Activated CD8-positive, alpha-beta memory T cell treated with anti-CD3 and anti-CD28 coated beads, Interleukin-2, amount 50 U/mL, for 24 hours (primary cell): ENCODE results near the gene NPAS3.

Source experiments
- DNase-seq: peaks from one replicate; pipeline ENCODE4 v3.0.0-alpha.2; 2020; ENCODE audit errors: extremely low read depth

The NPAS3 gene

DNA sequence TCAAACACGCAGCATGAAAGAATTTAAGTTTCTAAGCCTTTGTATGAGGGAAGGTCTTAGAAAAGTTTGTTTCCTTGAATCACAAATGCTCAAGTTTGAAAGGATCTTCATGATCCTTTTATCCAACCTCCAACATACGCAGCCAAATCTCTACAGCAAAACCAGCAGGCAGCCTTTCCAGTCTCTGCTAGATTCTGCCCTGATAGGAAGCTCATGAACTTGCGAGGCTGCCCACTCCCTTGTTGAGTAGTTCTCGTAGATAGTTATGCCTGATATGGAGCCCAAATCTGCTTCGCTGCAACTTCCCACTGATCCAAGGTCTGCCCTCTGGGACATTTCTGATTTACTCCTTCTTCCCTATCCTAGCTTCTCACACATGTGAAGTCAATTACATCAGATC lies 739.3 kb downstream of the NPAS3 start:
- no peak for DNase-seq

DNA sequence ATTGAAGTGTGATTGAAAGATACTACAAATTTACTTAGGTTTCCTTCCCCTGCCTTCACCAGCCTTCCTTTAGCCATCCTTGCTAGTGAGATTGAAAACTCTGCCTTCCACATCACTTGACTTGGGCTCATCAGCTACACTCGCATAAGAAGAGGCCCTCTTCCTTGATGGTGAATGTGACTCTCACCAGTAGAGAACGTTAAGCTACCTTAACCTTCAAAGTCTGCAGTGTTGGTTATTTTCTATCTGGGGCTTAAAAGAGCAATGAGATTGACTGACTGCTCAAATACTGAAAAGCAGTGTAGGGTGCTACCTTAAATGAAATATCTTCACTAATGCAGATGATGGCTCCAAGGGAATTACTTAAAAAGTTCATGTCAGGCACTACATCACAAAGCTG lies 740.3 kb downstream of the NPAS3 start:
- no peak for DNase-seq

DNA sequence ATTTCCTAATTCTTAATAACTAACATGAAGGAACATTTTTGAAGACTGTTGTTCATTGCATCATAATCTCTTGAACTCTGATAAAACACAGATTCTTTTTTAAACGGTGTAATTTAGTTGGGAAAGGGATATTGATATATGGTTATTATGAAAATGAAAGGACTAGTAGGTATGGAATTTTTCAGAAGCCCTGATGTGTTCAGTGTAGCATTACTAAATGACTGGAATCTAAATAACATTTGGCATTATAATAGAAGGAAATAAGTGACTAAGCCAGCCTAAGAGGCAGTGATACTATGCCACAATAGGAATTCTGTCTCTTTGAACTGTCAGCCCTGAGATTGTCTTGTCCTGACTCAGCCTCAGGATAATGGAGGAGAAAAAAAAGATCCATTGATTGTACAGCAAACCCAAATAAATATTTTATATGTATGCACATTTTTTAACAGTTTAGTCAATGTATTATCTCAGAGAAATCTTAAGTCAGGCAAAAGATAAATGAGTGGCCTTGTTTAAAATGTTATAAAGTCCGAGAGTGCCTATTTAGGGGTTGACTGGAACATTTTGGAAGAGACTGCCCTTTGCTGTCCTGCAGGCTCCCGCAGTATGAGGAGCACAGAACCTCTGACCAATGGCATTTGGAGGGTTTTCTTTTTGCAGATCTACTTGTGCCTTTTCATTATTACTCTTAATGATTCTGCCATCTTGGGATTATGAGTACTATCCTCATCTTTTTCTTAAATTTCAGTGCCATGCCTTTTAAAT lies 741.0 kb downstream of the NPAS3 start:
- DNase-seq: no peak

DNA sequence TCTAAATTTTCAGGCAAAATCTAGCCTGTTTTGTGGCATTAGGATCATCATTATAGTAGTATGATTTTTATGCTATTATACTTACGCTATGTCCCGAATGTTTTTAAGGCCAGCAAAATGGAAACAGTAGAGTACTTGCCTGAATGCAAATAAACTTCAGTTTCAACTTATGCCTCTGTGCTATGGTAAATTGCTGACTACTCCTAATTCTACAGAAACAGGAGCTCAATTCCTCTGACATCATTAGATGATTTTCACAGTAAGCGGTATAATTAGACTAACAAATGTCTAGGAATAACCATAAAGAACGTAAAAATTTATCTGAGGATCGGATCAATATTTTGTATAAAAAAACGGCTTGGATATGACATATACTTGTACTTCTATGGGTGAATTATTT lies 742.2 kb downstream of the NPAS3 start:
- no peak for DNase-seq

DNA sequence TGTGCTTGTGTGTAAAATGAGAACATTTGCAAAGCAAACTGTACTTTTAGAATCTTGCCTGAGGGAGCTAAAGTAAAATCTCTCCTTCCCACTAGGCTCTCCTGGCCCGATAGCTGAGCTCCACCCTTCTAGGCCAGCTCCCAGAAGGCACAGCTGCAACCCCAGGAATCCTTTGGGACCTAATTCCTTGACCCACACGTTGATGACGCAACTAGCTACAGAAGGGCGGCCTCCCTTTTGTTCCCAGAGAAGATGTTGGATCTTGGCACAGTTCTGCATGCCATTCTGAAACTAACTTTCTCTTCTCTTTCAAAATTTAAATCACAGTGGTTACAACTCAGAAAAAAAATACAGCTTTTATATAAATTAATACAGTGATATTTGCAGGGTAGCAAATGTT lies 744.1 kb downstream of the NPAS3 start:
- no peak for DNase-seq

DNA sequence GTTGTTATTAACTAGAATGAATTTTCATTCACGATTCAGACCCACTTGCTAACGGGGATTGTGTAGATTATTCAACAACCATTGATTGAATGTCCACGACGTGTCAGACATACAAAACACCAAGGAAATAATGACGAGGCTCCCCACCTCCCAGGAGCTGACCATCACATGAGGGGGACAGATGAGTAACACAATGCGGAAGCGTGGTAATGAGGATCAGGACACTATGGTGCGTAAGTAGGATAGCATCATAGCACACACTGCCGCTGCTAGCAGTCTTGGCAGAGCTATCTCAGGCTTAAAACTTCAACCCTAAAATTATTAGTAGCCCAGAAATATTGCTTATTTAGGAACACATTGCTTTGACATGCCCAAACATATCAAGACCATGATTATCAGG lies 746.3 kb downstream of the NPAS3 start:
- DNase-seq: no peak

DNA sequence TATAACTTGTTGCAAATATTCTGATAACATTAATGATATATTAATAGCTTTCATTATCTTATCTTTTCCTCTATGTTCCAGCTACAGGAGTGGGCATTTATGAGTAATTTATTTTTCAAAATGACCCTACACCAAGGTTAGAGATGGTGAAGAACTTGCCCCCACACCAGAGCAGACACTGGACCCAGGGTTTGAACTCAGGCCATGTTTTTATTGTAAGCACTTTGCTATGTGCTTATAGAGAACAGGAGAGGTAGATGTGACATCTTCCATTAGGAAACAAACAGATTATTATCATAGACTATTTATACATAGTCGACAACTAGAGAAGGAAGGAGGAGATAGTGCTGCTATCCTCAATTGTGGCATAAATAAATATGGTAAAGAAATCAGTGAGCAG lies 747.0 kb downstream of the NPAS3 start:
- no peak for DNase-seq

DNA sequence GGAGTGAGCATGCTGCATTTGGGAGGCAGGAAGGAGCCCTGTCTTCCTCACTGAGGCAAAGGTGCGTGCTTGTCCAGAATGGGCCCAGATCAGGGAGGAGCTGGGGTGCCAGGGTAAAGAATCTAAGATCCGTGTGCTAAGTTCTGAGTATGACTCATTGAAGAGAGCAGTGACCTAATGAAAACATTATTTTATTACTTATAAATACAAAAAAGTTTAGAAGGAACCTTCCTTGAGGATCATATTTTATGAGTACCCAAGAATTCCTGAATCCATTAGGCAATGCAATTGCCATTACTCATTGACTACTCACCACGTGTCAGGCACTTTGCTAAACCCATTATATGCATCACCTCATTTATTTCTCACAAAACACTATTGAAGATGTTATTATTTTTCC lies 747.5 kb downstream of the NPAS3 start:
- DNase-seq: no peak

DNA sequence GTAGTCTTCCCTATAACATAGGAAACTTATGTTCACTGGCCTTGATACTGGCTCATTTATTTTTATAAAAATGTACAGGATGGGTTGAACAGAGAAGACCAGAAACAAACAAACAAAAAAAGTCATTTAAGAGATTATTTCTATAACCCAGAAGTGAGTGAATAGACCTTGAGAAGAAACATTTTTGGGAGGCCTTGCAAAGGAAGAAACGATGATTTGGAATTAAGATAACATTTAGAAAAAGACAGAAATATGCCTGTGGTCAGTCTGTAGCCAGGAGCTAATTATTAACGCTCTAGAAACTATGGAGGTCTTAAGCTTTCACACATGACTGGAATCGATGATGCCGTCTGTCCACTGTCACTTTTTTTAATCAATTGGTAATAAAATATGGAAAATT lies 748.2 kb downstream of the NPAS3 start:
- no peak for DNase-seq

DNA sequence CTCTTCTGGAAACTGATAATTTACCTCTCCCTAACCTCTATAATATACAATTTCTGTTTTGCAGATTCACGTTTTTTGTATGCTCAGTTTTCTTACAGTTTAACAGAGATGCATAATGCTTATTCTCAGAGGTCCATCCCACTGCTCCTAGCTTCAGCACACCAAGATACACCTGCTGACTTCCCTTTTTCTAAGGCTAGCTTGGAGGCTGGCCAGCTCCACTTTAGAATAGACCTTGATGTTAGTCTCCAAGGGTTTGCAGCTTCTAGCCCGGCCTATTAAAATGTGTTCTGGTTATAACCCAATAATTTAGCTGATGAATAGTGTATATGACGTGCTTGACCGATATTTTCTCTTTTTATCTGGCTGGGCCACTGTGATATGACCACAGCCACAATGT lies 751.0 kb downstream of the NPAS3 start:
- no peak for DNase-seq

DNA sequence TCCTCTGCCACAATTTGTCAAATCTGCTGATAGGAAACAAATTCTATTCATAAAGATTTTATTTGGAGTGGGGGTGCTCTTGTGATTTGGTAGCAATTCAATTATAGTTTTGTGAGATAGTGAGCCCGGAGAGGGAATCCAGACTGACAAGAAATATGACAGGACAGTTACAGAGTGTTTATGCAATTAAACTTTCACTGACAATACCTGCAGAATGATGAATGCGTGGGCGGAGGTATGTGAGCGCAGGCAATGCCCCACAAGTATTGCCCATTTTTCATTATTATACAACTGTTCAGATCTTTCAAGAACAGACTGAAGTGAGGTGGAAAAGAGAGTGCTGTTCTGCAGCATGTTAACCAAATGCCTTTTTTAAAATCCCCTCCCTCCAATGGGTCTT lies 753.2 kb downstream of the NPAS3 start:
- DNase-seq: no peak

DNA sequence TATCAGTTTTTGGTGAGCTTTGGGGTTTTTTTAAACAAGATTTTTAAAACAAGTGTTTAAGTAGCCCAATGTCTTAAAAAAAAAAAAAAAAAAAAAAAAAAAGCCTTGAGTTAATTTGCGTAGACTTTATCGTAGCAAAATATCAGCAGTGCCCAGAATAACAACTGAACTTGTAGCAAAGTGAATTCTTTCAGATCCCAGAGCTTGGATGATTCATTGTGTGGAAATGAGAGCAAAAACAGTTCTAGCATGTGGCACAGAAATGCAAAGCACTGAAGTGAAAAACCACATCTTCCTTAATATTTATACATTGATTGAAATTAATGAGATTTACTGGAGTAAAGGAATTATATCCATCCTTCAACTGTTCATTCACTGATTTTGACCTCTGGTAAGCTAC lies 754.1 kb downstream of the NPAS3 start:
- no peak for DNase-seq

DNA sequence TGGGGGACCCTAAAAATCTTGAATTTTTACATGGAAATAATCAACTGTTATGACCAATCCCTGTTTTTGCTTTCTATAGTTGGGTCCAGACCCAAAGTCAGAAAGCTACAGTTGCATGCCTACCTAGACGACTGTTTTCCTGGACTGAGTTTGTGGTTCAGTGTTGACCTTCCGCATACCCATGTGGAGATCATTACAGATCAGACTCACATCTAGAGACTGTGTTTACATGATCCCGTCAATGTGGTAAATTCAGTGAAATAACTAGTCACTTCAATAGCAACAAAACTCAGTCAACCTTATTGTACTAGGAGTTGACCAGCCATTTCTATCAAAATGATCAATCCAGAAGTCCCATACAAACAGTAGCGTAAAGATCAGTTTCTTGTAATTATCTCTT lies 754.6 kb downstream of the NPAS3 start:
- no peak for DNase-seq

DNA sequence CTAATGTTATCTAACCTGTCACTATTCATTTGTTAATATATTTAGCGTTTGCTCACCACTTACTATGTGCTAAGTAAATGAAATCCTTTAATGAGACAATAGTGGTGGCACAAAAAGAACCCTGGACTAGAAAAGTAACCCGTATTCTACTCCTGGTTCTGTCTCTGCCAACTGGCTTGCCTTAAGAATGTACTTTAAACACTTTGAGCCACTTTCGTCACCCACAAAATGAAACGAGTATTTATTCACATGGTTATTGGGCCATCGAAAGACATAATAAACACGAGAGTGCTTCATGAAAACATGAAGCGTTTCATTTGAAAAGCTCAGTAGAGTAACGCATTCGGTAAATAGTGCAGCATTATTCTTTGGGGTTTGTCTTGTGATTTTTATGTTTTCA lies 757.5 kb downstream of the NPAS3 start:
- no peak for DNase-seq

DNA sequence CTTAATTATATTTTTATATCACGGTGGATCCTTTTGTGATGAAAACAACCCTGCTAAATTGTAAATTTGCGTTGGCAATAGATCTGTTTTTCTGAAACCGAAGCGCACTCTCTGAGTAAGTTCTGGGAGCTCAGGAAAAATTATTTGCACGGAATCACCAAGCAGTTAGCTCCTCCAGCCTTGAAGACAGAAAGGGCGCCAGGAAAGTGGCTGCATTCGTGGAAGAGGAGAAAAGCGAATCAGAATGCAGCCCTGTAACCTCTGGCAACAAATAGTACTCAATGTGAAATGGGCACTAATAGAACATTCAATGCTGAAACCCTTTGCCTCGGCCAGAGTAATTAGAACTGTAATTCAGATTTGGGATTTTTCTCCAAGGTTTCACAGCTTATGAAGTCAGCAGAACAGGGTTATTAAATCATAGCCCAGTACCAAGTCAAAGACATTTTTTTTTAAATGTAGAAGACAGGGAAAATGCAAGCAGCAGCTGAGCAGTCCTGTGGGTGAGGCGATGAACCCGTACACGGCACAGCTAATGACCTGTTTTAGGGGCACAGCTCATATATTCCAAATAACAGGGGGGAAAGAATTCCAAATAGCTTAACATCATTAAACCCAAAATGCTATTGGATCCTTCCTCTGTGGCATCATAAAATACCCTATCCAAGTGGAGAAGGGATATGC lies 760.8 kb downstream of the NPAS3 start:
- DNase-seq: no peak

DNA sequence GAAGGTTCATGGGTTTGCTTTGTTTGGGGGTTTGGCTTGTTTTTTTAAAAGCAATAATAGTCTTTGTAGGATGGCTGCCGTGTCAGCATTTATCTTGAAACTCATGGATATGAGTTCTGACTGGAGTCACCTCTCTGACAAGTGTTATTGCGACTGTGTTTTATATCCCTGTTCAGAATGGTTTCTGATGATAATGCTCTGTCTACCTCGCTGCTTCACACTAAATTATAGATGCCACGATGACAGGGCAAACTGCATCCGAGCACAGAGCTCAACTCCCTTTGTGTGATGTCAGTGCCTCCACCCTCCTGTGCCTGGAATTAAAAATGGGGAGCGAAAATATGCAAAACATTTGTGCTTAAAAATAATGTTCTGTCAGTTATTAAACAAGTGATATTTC lies 761.4 kb downstream of the NPAS3 start:
- DNase-seq: no peak

DNA sequence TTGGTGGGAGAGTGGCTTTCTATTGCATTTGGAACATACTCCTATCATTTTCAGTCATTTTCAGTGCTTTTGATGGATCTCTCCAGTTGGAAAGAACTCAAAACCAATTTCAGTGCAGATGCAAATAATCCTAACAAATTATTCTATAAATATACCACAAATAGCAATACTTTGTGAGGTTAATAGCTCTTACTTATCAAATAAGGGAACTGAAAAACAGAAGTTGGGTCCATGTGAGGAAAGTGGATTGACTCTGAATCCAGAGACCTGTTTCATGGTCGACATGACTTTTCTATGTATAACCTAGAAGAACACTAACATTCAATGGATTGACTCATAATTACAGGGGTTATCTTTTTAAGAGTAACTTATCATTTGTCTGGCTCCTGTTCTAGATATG lies 763.6 kb downstream of the NPAS3 start:
- no peak for DNase-seq

DNA sequence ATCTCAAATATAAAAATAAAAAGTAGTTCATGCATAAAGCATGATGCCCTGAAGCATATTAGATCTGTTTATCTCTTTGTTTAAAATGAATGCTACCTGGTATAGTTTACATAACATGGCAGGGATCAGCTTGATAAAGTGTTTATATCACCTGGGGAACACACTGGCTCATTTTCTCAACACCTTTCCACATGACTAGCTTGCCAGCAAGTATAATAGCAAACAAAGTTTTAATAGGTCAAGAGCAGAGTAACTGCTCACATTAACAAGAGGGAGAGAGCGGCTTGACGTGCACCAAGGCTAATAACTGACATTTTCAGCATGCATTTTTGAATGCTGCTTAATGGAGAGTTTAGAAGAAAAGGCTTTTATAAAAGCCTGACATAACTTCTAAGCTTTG lies 765.8 kb downstream of the NPAS3 start:
- no peak for DNase-seq

DNA sequence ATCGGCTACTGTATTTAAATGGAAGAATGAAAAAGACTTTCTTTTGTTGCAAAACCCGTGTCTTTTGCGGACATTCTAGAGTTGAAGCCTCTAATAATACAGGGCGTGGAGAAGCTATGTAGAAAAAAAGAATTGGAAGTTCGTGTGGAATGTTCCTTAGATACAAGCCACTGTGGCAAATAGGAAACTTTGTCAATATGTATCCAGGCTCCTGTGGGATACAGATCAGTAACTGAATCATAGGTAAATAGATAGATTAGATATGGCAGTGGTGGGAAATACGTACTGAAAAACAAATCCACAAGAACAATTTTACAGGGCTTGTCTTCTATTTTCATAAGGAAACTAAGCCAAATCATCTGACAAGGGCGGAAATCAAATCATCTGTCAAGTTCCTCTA lies 766.8 kb downstream of the NPAS3 start:
- no peak for DNase-seq

DNA sequence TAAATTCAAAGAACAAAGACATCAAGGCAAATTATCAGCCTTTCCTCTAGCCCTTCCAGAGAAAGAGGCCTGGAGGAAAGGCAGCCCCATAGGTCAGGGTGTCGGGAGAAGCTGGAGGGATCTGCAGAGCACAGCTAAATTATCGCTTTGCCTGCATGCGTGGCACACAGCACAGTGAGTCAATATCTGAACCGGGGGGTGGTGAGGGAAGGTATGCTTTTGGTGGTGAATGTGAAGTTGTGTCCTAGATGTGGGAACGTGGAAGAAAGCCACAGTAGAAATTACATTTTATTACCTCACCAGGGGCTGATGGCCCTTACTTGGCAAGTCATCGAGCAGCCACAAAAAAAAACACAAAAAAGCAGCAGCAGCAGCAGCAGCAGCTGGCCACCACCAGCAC lies 769.0 kb downstream of the NPAS3 start:
- DNase-seq: no peak

DNA sequence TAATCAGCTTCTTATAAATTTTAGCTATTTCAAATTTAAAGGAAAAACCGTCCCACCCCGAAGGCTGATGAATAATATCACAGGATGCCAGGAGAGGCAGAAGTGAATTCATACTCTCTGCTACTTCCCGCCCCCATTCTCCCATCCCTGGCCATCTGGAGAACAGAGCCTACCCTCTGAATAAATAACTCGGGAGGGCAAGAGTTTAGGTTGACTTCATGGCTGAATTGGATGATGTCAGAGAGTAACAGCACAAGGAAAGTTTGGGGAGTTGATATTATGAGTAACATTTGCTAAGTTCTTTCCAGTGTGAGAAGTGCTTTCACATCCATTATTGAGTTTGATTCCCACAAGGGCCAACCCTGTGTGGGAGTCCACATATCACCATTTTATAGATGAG lies 770.6 kb downstream of the NPAS3 start:
- DNase-seq: no peak

DNA sequence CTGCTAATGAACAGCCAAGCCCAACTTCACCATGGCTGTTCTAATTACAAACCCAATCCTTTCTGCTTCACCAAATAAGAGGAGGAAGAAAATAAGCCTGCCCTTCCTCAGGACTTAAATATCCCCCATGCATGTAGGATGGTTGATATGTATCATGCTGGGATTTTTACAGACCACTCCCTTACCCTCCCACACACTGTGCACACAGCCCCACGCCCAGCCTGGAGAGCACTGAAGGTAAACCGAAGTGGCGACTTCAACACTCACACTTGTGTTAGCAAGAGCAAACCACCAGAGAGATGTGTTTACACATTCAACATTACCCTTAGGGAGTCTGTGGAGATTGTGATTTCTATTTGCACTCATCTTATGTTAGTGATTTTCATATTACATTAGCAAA lies 771.0 kb downstream of the NPAS3 start:
- no peak for DNase-seq

DNA sequence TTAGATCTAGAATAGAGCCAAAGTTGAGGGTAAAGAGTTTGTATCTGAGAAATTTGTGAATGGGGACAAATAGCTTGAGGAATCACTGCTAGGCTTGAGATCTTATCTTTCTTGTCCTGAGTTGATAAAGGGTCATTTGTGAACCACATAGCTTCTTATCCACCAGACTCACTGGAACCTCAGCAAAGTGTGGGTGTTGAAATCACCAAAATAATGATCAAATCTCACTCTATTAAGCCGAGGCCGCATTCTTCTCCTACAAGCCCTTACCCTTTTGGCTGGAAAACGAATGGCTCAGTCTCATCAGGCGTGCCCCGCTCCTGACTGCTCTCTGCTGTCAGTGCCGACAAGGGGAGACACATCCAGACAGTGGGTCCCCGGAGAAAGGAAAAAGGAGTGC lies 771.6 kb downstream of the NPAS3 start:
- DNase-seq: no peak

DNA sequence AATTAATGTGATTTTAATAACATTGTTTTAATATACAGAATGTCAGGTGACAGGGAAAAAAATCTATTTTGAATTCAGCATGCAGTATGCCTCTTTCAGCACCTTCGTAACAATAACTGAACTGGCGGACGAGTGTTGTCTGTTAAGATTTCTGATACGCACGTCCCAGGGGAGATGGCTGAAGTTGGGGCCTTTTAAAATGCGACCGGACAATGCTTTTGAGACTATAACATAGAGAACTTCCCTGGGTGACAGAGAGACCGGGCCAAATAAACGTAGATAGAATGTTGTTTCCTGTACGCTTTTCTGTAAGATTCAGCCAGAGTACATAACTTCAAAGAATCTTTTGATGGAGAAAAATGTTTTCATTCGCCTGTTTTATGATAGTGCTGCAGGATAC lies 772.5 kb downstream of the NPAS3 start:
- DNase-seq: no peak
